A673 (cell line): Measurements from ENCODE around the gene TMEM150C. TPM values are rescaled to one million over a fixed set of nuclear protein-coding genes. Genes with fewer than 3 reads are reported as not detected.

ENCODE experiments used
- BruUV-seq: library from RNA; stranded (reverse); fragments of 400-500 nt; replicated peaks from 2 replicates; lab custom pipeline; 2021; lab: Mats Ljungman, UMichigan
- CTCF ChIA-PET: fragments of 300-600 bp; sonication (Branson Sonifier 250); formaldehyde crosslinking; loops from one replicate; lab custom pipeline; 2022; ENCODE audit warnings: antibody characterized with exemption; lab: Charles Lee
- POLR2A ChIA-PET: fragments of 300-600 bp; sonication (Branson Sonifier 250); formaldehyde crosslinking; loops from one replicate; lab custom pipeline; 2022; ENCODE audit warnings: antibody characterized with exemption; ENCODE audit not compliant: low non-redundant PET; lab: Charles Lee
- DNase-seq: peaks from one replicate; pipeline ENCODE4 v3.0.0-alpha.2; 2015; ENCODE audit warnings: low spot score
- H3K27ac ChIP-seq: fragments of 200-600 bp; sonication (generic); 2 replicates; pipeline ENCODE4 v1.5.1; 2016; ENCODE audit warnings: mixed run types, low read depth, mild to moderate bottlenecking, mixed read lengths, antibody characterized with exemption, low read length; ENCODE audit not compliant: poor library complexity, severe bottlenecking
- H3K27me3 ChIP-seq: fragments of 200-600 bp; sonication (generic); replicated peaks from 2 replicates; pipeline ENCODE4 v1.6.1; 2017; ENCODE audit warnings: mixed run types, low read depth, mild to moderate bottlenecking, mixed read lengths, antibody characterized with exemption, low read length; ENCODE audit not compliant: insufficient read depth, poor library complexity
- H3K36me3 ChIP-seq: fragments of 200-600 bp; sonication (generic); 2 replicates; pipeline ENCODE4 v1.6.1; 2016; ENCODE audit warnings: mixed run types, mild to moderate bottlenecking, mixed read lengths, antibody characterized with exemption, low read length; ENCODE audit not compliant: insufficient read depth, poor library complexity, severe bottlenecking
- H3K4me1 ChIP-seq: fragments of 200-600 bp; sonication (generic); 2 replicates; pipeline ENCODE4 v1.6.1; 2017; ENCODE audit warnings: mixed run types, mild to moderate bottlenecking, mixed read lengths, antibody characterized with exemption, low read length; ENCODE audit not compliant: insufficient read depth, poor library complexity, severe bottlenecking
- H3K4me3 ChIP-seq: fragments of 200-600 bp; sonication (generic); 2 replicates; pipeline ENCODE4 v1.5.1; 2016; ENCODE audit warnings: low read depth, mixed run types, mild to moderate bottlenecking, mixed read lengths, low read length; ENCODE audit not compliant: poor library complexity, severe bottlenecking
- H3K9me3 ChIP-seq: fragments of 200-600 bp; sonication (generic); 2 replicates; pipeline ENCODE4 v1.6.1; 2016; ENCODE audit warnings: mixed run types, low read depth, mild to moderate bottlenecking, mixed read lengths, antibody characterized with exemption, low read length; ENCODE audit not compliant: poor library complexity, severe bottlenecking
- EZH2 ChIP-seq: fragments of 200-600 bp; sonication (generic); IDR thresholded peaks from 2 replicates; pipeline ENCODE4 v1.6.1; 2017; ENCODE audit warnings: borderline replicate concordance, low read depth, mild to moderate bottlenecking, mixed read lengths, antibody characterized with exemption, low read length; ENCODE audit not compliant: poor library complexity, severe bottlenecking
- intact Hi-C: fragments of 100-400 bp; cut with micrococcal nuclease; formaldehyde crosslinking; loops from one replicate; pipeline ENCODE4 v1.10.0; 2022; ENCODE audit not compliant: unreplicated experiment
- total RNA-seq: library from RNA; stranded (reverse); gene quantifications from 2 replicates; pipeline ENCODE4 v1.2.3, GENCODE V29; 2021
- TF ChIP-seq, protein P1 (sequence below): fragments of 300-800, 200-600 bp; sonication (generic); conservative IDR thresholded peaks from 2 replicates; pipeline ENCODE4 v1.5.1; 2017; ENCODE audit warnings: low read depth, mild to moderate bottlenecking, antibody characterized with exemption, low read length, moderate library complexity, mixed read lengths

The TMEM150C gene
- total RNA-seq, 1 experiment from 2014 or later: 0.34 TPM

GRCh38 chr4:82434949-82435348 is 126.8 kb downstream of the TMEM150C start:
- TF ChIP-seq, protein P1, sequence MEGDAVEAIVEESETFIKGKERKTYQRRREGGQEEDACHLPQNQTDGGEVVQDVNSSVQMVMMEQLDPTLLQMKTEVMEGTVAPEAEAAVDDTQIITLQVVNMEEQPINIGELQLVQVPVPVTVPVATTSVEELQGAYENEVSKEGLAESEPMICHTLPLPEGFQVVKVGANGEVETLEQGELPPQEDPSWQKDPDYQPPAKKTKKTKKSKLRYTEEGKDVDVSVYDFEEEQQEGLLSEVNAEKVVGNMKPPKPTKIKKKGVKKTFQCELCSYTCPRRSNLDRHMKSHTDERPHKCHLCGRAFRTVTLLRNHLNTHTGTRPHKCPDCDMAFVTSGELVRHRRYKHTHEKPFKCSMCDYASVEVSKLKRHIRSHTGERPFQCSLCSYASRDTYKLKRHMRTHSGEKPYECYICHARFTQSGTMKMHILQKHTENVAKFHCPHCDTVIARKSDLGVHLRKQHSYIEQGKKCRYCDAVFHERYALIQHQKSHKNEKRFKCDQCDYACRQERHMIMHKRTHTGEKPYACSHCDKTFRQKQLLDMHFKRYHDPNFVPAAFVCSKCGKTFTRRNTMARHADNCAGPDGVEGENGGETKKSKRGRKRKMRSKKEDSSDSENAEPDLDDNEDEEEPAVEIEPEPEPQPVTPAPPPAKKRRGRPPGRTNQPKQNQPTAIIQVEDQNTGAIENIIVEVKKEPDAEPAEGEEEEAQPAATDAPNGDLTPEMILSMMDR: no peak
- TF ChIP-seq EZH2: no peak
- no peaks in the 10 kb centered on the region for H3K27me3 ChIP-seq
- intact Hi-C loops: no loop called here
- ChIA-PET CTCF (no interaction called here), POLR2A (no interaction called here)
- no peaks in the 10 kb centered on the region for H3K9me3 ChIP-seq
- H3K4me3 ChIP-seq: no peak overlapping the region
- no TSS peak for BruUV-seq
- no peak for DNase-seq
- H3K27ac ChIP-seq: no peak overlapping the region
- H3K4me1 ChIP-seq: no peaks in the 10 kb centered on the region
- no peaks in the 10 kb centered on the region for H3K36me3 ChIP-seq

DNA sequence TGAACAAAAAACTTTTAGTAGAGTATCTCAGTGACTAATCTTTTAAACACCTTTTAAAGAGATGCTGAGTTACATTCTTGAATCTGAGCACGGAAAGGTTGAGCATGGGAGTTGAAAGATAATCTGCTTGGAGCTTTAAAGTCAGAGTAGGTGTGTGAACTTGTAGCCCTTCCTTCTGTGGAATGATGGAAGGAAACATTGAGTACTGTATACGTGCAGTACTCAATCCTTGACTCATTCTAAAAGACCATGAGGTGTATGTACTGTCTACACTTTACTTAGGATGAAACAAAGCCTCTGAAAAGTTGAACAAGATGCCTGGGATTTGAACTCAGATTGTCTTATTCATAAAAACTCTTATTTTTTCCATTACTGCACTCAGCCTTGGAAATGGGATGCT is 128.0 kb downstream of the TMEM150C start:
- ChIA-PET POLR2A (no interaction called here), CTCF (no interaction called here)
- intact Hi-C loops: no loop called here
- TF ChIP-seq, protein P1: no peak
- TF ChIP-seq EZH2: no peak
- H3K36me3 ChIP-seq: no peaks in the 10 kb centered on the region
- no peak overlapping the region for H3K27ac ChIP-seq
- H3K9me3 ChIP-seq: no peaks in the 10 kb centered on the region
- no peaks in the 10 kb centered on the region for H3K27me3 ChIP-seq
- no peak overlapping the region for H3K4me3 ChIP-seq
- no peaks in the 10 kb centered on the region for H3K4me1 ChIP-seq
- DNase-seq: no peak
- no TSS peak for BruUV-seq

Other genes starting within 250 kb of the TMEM150C start
- 313 and 316 TPM in 2 replicates for gene HNRNPD, start 188.0 kb downstream of the TMEM150C start, total RNA-seq
- 317 and 320 TPM in 2 replicates for gene HNRNPDL, start 131.5 kb downstream of the TMEM150C start, total RNA-seq
- 27.3 and 29.3 TPM in 2 replicates for gene ENOPH1, start 131.4 kb downstream of the TMEM150C start, total RNA-seq
- 15.8 and 17.9 TPM in 2 replicates for gene SCD5, start 236.8 kb upstream of the TMEM150C start, total RNA-seq